ENCODE results near the gene TMEM81.

DNA sequence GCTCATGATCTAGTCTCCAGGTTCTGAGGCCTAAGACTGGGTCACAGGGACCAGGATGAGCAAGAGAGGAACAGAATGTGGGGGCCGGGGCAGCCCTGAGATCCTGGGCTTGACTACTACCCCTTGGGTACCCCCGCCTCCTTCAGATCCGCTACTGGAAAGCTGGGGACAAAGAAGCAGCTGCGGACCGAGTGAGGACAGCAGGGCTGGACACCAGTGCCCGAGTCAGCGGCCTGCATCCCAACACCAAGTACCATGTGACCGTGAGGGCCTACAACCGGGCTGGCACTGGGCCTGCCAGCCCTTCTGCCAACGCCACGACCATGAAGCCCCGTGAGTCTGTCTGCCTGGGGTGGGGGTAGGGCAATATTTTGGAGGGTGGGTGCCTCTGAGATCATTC lies 12.5 kb downstream of the TMEM81 start:
- TF ChIP-seq, protein P1, sequence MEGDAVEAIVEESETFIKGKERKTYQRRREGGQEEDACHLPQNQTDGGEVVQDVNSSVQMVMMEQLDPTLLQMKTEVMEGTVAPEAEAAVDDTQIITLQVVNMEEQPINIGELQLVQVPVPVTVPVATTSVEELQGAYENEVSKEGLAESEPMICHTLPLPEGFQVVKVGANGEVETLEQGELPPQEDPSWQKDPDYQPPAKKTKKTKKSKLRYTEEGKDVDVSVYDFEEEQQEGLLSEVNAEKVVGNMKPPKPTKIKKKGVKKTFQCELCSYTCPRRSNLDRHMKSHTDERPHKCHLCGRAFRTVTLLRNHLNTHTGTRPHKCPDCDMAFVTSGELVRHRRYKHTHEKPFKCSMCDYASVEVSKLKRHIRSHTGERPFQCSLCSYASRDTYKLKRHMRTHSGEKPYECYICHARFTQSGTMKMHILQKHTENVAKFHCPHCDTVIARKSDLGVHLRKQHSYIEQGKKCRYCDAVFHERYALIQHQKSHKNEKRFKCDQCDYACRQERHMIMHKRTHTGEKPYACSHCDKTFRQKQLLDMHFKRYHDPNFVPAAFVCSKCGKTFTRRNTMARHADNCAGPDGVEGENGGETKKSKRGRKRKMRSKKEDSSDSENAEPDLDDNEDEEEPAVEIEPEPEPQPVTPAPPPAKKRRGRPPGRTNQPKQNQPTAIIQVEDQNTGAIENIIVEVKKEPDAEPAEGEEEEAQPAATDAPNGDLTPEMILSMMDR (IDR thresholded peaks at IDR 0.05): no peak
- TF ChIP-seq POLR2AphosphoS5 (IDR thresholded peaks at IDR 0.05) (no peak), EP300 (IDR thresholded peaks at IDR 0.05) (no peak)

All from gastroesophageal sphincter (tissue), 3 donors.